ENCODE results near the gene BCKDK.

Gene BCKDK

DNA sequence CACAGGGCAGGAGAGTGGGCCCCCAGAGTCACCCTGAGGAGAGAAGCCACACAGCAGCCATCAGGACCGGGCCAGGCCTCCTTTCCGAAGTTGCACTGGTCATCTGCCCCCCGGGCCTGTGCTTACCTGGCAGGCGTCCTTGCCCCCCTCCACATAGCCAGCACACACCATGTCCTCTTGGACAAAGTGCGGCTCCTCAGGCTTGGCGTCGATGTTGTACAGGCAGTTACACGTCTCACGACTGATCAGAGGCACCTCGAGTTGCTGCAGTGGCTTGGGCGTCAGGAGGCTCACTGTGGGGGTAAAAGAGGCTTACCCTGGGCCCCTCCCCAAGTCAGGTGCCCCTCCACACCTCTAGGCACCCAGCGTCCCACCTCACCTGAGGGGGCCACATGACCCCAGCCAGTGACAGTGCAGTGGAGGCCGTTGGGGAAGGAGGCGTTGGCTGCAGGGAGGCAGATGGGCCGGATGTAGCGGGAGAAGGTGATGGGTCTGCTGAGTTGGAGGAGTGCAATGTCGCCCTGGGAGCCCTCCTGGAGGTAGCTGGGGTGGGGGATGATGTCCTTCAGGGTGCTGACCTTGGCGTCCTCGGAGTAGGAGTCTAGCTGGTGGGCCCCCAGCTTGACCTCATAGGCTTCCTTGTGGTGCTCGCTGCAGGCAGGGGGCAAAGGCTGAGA is 24.3 kb downstream of the BCKDK start:
- peaks cover 9% of the 10 kb centered on the region for H3K36me3 ChIP-seq (ENCODE audit: control insufficient read depth, insufficient read depth, low read length)
- TF ChIP-seq, protein P1, sequence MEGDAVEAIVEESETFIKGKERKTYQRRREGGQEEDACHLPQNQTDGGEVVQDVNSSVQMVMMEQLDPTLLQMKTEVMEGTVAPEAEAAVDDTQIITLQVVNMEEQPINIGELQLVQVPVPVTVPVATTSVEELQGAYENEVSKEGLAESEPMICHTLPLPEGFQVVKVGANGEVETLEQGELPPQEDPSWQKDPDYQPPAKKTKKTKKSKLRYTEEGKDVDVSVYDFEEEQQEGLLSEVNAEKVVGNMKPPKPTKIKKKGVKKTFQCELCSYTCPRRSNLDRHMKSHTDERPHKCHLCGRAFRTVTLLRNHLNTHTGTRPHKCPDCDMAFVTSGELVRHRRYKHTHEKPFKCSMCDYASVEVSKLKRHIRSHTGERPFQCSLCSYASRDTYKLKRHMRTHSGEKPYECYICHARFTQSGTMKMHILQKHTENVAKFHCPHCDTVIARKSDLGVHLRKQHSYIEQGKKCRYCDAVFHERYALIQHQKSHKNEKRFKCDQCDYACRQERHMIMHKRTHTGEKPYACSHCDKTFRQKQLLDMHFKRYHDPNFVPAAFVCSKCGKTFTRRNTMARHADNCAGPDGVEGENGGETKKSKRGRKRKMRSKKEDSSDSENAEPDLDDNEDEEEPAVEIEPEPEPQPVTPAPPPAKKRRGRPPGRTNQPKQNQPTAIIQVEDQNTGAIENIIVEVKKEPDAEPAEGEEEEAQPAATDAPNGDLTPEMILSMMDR (IDR thresholded peaks at IDR 0.05; ENCODE audit: insufficient read depth, low read length, poor library complexity, severe bottlenecking): no peak
- H3K4me3 ChIP-seq (replicated peaks; ENCODE audit: low read depth, low read length): no peak overlapping the region
- DNase-seq (ENCODE audit: extremely low read depth, insufficient read length): no peak
- H3K27me3 ChIP-seq (replicated peaks; ENCODE audit: control insufficient read depth, insufficient read depth, low read length): no peaks in the 10 kb centered on the region

DNA sequence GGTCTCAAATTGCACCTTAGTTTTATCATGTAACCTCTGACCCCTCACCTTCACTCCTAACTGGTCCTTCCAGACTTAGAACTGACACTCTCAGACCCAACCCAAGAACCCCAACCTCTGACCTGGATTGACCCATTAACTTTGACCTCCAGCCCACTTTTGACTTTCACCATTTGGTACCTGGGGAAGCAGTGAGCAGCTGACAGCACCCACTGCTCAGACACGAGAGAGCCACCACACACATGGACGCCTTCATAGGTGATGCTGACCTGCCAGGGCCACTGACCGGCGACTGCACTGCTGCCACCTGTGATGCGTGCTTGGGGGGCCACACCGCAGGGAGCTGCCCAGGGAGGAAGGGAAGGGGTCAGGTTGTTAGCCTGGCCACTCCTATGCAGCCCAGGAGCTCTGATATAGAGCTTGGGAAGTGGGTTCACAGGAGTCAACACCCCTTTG is 24.9 kb downstream of the BCKDK start:
- TF ChIP-seq, protein P1 (IDR thresholded peaks at IDR 0.05; ENCODE audit: insufficient read depth, low read length, poor library complexity, severe bottlenecking): no peak
- Histone ChIP-seq H3K27me3 (replicated peaks; ENCODE audit: control insufficient read depth, insufficient read depth, low read length) (no peaks in the 10 kb centered on the region), H3K4me3 (replicated peaks; ENCODE audit: low read depth, low read length) (no peak overlapping the region), H3K36me3 (ENCODE audit: control insufficient read depth, insufficient read depth, low read length) (peaks cover 9% of the 10 kb centered on the region)
- no peak for DNase-seq (ENCODE audit: extremely low read depth, insufficient read length)

DNA sequence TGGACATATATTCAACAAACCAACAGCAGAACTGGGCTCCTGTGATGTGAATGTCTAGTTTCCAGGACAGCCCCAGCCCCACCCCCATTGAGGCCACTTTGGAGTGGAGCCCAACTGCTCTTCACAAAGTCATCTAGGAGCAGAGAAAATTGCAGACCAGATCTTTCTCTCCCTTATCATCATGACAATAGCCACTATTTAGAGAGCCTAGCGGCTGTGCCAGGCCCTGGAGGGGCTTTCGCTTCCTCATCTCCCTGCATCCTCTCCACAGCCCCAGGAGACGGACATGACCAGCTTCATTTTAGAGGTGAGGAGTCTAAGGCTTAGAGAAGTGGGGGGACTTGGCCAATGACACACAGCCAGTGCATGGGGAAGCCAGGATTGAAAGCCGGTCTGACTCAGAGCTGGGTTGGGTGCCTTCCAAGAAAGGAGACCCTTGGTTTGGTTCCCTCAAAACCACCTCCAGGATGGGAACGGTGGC is 25.9 kb downstream of the BCKDK start:
- DNase-seq (ENCODE audit: extremely low read depth, insufficient read length): no peak
- TF ChIP-seq, protein P1 (IDR thresholded peaks at IDR 0.05; ENCODE audit: insufficient read depth, low read length, poor library complexity, severe bottlenecking): no peak
- H3K27me3 ChIP-seq (replicated peaks; ENCODE audit: control insufficient read depth, insufficient read depth, low read length): no peaks in the 10 kb centered on the region
- no peak overlapping the region for H3K4me3 ChIP-seq (replicated peaks; ENCODE audit: low read depth, low read length)
- peaks cover 9% of the 10 kb centered on the region for H3K36me3 ChIP-seq (ENCODE audit: control insufficient read depth, insufficient read depth, low read length)

DNA sequence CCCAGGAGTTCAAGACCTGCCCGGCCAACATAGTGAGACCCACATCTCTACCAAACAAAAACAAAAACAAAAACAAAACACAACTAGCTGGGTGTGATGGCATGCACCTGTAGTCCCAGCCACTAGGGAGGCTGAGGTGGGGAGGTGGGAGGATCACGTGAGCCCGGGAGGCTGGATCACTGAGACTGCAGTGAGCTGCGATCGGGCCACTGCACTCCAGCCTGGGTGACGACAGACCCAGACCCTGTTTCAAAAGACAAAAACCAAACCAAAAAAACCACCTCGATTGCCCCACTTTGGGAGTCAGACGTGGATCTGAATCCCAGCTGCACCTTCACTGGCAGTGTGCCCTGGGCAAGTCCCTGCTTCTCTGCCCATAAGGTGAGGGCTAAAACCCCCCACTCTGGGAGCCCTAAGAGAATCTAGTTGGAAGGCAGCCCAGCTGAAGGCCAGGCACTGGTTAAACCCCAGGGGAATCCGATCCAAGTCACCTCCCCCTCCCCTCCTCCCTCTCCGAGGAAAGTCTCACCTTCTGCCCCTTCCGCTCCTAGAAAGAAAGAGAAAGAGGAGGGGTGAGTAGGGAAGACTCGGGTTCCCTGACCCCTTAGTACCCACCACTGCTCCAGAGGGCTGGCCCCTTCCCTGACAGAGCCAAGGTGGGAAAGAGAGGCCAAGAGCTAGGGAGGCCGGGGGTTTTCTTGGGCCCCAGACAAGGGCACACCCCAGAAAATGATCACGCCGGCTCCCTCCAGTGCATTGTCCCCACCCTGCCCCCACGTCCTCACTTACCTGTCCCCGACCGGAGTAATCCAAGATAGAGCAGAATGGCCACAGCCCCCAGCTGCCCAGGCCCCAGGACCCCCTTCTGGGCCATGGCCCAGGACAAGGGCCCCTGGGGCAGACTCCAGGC is 26.7 kb downstream of the BCKDK start:
- peaks cover 4% of the 10 kb centered on the region for H3K36me3 ChIP-seq (ENCODE audit: control insufficient read depth, insufficient read depth, low read length)
- H3K27me3 ChIP-seq (replicated peaks; ENCODE audit: control insufficient read depth, insufficient read depth, low read length): no peaks in the 10 kb centered on the region
- H3K4me3 ChIP-seq (replicated peaks; ENCODE audit: low read depth, low read length): no peak overlapping the region
- no peak for DNase-seq (ENCODE audit: extremely low read depth, insufficient read length)
- TF ChIP-seq, protein P1 (IDR thresholded peaks at IDR 0.05; ENCODE audit: insufficient read depth, low read length, poor library complexity, severe bottlenecking): no peak

GRCh38 chr16:31135535-31136286 is 27.5 kb downstream of the BCKDK start, which contains the start of gene PRSS8:
Gene PRSS8 (minus strand): TSS chr16:31135727. CDS start chr16:31135498, 229 bp downstream.
- no peaks in the 10 kb centered on the region for H3K27me3 ChIP-seq (replicated peaks; ENCODE audit: control insufficient read depth, insufficient read depth, low read length)
- TF ChIP-seq, protein P1 (IDR thresholded peaks at IDR 0.05; ENCODE audit: insufficient read depth, low read length, poor library complexity, severe bottlenecking): no peak
- H3K4me3 ChIP-seq (replicated peaks; ENCODE audit: low read depth, low read length): no peak within 1 kb of the TSS
- no peak for DNase-seq (ENCODE audit: extremely low read depth, insufficient read length)
- peaks cover 4% of the 10 kb centered on the region for H3K36me3 ChIP-seq (ENCODE audit: control insufficient read depth, insufficient read depth, low read length)

All from GM06990 (cell line).